ENCODE results near the gene HSPG2. TPM values are rescaled to one million over a fixed set of nuclear protein-coding genes. Genes with fewer than 3 reads are reported as not detected.

HSPG2 gene
- total RNA-seq, 1 experiment from 2014 or later, result 235 TPM

DNA sequence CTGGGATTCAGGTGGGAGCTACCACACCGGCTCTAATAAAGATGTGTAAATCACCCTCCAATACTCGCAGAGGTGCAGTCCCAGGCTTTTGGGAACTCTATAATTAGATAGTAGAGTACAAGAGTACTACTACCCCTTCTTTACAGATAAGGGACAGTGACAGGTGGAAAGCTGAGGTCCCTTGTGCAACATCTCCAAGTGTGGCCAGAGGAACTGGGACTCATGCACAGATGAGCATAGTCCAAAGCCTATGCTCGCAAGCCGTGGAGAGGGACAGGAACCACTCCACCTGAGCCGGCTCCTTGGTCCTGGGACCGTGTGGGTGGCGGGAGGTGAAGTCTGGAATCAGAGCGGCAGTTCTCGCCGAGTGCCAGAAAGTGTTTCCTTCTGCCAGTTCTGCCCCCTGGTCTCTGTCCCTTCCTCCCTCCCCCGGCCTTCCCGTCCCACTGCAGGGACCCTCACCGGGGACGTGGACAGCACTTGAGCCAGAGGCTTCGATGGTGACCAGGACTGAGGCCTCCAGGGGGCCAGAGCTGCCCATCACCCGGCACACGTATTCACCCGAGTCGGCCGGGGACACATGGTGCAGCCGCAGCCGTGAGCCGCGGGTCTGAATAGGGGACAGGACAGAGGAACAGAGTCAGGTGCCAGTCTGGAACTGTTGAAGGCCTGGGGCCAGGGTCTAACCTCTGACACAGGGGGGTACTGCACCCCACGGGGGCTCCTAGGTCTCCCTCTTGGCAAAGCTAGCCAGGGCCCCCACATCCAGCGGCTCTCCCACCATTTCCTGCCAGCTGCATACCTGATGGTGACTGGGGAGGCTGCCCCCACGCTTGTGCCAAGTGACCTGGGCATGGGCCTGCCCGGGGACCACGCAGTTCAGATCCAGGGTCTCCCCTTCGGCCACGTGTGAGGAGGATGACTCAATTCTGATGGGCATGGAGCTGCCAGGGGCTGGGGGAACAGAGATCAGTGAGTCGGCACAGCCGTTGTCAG is 91.2 kb downstream of the HSPG2 start:
- no peak for DNase-seq (ENCODE audit: low spot score)

DNA sequence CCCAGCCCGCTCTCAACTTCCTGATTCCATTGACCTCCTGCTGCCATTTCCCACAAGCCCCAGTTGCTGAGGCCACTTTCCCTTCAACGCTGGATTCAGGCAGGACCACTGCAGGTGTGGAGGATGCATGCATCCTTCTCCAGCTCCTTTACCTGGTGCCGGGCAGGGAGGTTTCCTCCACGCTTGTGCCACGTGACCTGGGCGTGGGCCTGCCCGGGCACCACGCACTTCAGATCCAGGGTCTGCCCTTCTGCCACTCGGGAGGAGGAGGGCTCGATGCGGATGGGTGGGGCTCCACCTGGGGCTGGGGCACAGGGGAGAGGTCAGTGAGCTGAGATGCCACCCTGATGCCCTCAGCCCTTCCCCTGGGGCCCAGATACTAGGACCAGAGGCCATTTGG is 93.1 kb downstream of the HSPG2 start:
- DNase-seq (ENCODE audit: low spot score), result no peak

DNA sequence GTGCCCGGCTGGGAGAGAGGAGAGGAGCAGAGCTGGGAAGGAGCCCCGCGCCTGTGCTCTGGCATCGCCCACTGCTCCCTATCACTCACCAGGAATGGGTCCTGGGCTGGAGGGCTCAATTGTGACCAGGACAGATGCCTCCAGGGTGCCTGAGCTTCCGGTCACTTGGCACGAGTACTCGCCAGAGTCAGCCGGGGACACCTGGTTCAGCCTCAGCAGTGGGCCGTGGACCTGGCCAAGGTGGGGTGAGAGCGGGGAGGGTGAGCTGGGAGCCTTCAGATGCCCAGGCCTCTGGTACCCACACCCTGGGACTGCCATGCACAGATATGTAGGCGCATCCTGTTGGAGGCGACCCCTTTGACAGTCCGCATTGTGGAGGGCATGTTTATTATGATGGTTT is 93.9 kb downstream of the HSPG2 start:
- DNase-seq (ENCODE audit: low spot score), result no peak

DNA sequence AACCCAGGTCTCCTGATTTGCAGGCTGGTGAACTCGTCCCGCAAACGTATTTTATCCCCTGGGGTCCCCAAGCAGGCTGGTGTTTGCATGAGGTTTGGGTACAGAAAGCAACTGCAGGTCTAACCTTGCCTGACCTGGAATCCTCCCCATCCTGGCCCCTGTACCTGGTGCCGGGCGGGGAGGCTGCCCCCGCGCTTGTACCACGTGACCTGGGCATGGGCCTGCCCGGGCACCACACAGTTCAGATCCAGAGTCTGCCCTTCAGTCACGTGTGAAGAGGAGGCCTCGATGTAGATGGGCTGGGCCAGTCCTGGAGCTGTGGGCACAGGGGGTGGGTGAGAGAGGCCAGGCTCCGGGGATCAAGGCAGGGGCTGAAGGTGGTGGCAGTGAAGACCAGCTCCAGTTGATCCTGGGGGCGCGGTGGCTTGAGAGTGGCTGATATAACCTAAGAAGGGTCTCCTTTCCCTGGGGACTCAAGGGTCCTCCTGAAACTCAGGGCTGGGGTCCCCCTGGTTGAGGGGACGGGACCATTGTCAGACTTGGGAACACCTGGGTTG is 94.4 kb downstream of the HSPG2 start:
- DNase-seq (ENCODE audit: low spot score), result no peak

DNA sequence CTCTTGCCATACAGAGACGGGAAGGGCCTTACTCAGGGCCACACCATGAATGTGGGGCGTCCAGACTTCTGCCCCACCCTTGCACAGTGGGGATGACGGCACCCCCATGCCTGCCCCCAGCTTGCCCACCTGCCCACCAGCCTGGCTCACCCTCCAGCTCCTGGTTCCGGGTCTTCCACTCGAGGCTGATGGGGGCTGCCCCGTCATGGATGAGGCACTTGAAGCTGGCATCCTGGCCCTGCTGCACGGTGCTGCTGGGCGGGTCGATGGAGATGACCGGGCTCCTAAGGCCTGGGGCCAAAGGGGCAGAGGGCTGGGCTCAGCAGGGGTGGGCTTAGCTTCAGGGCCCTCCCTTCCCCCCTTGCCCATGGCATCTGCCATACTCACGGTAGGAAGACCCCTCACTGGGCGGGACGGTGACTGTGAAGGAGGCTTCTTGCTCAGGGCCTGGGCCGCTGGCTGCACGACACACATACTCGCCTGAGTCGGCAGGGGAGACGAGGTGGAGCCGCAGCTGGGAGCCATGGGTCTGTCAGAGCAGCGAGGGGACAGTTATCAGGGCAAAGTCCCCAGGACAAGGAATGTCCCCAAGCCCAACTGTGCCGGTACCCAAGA is 95.2 kb downstream of the HSPG2 start:
- DNase-seq (ENCODE audit: low spot score), result no peak

DNA sequence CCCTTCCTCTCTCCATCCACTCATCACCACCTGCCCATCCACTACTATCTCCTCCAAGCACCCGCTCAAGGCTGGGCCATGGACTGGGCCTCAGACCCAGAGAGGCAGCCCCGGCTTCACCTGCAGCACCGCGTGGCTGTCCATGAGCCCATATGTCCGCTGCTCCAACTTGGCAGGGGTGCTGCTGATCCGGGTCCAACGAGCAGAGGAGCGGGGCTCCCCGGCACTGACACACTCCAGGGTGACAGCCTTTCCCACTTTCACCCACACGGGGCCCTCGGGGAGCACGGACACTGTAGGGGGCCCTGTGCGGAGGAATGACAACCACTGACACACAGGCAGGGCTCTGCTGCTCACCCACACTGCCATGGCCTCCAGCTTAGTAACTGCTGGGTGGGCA is 96.1 kb downstream of the HSPG2 start:
- DNase-seq (ENCODE audit: low spot score), result no peak

DNA sequence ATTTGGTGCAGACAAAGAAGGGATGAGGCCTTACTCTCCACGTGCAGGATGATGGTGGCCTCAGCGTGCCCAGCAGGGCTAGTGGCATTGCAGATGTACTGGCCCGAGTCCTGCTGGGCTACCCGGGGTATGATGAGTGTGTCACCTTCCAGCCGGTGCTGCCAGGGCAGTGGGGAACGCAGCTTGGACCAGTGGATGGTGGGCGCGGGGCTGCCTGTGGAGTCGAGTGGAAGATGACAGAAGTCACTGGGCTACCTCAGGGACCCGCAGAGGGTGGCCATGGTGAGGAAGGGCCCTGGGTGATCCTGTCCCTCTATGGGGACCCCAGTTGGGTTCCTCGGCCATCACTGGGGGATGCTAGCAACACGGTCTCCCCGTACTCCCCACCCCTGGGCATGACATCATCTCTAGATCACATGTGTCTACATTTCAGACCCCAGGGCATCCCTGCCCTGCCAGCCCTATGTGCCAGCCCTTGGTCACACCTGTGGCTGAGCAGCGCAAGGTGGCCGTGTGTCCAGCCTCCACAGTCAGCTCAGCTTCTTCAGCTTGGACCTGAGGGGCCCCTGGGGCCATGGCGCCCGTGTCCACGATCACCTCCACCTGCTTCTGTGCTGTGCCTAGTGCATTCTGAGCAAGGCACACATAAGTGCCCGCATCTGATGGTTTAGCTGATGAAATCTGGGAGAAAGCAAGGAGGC is 97.6 kb downstream of the HSPG2 start:
- no peak for DNase-seq (ENCODE audit: low spot score)

DNA sequence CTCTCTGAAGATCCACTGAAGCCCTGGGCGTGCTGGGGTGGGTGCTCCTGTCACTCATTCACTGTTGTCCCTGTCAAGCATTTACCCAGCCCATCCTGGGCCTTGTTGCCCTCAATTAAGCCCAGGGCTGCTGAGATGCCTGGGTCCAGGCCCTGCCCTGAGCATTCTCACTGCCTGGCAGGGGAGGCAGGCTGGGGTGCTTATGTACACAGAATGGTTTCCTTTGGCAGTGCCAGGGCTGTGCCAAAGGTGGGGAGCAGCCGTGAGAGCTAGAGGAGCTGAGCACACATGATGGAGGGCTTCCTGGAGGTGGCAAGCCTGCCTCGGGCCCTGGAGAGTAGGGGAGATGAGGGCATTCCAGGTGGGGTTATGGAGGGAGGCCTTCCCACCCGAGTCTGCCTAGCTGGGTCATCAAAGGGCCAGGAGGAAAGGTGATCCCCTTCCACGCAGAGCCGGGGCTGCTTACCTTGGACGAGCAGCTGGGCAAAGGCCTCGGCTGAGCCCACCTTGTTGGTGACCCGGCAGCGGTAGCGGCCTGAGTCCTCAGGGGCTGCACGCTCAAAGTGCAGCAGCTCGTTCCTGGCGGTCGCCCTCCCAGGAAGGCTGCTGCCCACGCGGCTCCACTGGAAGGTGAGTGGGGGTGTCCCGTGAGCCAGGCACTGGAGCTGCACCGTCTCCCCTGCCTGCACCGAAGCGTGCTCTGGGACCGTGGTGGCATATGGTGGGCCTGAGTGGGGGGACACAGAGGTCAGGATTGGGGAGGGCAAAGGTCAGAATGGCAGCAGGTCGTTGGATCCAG is 98.6 kb downstream of the HSPG2 start:
- no peak for DNase-seq (ENCODE audit: low spot score)

DNA sequence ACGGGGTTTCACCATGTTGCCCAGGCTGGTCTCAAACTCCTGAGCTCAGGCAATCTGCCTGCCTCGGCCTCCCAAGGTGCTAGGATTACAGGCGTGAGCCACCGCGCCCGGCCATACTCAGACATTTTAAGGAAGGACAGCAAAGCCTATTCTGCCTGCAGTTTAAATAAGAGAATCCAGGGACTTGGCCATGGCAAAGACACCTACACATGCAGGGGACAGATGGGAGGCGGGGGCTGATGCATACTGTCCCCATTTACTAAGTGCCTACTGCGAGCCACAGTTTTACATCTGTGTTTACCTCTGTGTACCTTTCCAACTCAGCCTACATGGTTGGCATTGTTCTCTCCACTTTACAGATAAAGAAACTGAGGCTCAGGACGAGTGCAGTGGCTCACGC is 99.6 kb downstream of the HSPG2 start:
- no peak for DNase-seq (ENCODE audit: low spot score)

DNA sequence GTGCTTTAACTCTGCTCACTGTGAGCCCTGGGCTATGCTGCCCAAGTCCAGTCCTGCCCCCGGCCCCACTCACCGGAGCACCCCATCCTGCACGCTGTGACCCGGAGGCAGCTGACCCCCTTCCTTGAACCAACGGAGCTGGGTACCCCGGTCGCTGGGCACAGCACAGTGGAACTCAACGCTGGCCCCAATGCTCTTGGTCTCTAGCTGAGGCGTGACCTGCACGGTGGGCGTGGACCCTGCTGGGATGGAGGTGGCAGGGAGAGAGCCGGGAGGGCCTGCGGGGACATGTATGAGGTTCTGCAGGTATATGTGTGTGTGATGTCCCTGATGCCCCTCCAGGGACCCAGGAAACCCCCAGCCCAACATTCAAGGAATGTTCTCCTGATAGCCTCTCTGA is 100.4 kb downstream of the HSPG2 start:
- no peak for DNase-seq (ENCODE audit: low spot score)

DNA sequence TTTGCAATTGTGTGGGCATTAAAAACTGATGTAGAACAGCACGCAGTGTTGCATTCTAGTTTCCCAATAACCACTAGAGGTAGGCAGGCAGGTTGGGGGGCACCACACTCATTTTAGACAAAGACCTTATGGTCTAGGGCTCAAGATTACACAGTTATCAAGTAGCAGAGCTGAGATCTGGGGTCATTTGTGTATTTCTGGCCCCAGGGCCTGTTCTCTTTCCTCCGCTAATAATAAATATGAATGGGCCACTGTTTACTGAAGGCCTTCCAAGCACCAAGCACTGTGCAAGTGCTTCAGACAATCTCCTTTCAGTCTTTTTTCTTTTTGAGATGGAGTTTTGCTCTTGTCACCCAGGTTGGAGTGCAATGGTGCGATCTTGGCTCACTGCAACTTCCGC is 101.1 kb downstream of the HSPG2 start:
- DNase-seq (ENCODE audit: low spot score), result no peak

DNA sequence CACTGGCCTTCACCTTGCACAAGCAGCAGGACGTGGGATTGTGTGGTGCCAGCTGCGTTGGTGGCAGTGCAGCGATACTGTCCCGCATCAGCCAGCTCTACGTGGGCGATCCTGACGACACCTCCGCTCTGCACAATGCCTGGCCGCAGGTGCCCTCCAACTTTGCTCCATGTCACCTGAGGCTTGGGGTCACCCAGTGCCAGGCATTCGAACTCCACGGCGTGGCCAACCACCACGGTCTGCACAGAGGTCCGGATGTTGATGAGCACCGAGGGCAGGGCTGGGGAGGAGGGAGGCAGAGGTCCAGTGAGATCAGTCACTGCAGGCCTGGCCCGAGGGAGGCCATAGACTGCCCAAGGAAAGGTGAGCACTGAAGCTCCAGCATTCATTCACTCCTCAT is 102.4 kb downstream of the HSPG2 start:
- DNase-seq (ENCODE audit: low spot score), result no peak

DNA sequence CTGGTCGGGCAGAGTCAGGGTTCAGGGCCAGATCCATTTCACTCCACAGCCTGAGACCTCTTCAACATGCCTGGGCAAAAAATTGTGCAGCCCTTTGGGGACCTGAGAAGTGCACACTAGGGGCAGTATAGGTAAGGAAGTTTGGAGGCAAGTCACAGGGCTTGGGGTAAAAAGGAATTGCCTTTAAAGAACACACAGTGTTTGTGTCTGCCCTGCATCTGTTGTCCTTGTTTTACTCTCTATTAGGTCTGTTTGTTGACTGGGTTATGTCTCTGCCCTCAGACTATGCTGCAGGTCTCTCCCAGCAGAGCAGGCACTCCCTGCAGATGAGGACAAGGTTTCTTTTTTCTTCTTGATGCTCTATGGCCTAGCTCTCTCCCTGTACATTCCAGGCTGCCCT is 103.0 kb downstream of the HSPG2 start:
- peak; percentile 26 for DNase-seq (ENCODE audit: low spot score)

DNA sequence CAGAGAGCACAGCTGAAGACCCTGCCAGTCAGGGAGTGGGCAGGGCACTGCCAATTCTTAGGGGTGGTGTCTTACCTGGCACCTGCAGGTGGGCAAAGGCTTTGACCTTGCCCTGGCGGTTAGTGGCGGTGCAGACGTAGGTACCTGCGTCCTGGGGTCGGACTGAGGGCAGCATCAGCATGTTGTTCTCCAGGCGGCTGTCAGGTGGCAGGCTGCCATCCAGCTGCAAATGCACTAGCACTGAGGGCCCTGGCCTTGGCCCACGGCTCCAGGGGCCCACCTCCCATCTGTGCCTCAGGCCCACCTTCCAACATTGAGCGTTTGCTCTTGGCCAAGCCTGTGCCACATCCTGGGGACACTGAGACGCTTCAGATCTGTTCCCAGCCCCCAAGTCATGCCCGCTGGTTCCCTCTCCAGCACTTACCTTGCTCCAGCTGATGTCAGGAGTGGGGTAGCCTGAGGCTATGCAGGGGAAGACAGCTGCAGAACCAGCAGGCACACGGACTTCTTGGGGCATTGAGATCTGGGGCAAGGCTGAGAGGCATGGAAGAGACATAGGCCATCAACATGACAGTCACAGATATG is 103.6 kb downstream of the HSPG2 start:
- DNase-seq (ENCODE audit: low spot score), result no peak

DNA sequence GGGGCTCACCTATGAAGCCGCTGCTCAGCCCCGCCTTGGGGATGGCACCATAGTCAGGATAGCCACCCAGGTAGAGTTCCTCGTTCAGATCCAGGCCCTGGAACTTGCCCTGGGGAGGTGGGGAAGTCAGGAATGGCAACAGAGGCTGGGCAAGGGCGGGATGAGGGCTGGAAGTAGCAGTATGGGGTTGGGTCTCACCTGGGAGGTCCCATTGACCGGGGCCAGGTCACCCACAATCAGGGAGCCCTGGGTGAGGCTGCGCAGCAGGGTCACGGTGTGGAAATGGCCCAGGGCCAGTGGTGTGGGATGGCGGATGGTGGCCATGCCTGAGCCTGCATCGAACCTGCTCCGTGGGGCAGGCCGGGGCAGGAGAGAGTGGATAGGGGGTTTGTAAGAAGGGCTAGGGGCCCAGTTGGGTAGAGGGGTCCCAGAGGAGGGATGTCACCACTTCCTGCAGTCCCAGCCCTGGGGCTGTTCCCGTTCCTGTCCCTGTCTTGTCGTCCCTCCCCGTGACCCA is 105.6 kb downstream of the HSPG2 start:
- DNase-seq (ENCODE audit: low spot score), result no peak

DNA sequence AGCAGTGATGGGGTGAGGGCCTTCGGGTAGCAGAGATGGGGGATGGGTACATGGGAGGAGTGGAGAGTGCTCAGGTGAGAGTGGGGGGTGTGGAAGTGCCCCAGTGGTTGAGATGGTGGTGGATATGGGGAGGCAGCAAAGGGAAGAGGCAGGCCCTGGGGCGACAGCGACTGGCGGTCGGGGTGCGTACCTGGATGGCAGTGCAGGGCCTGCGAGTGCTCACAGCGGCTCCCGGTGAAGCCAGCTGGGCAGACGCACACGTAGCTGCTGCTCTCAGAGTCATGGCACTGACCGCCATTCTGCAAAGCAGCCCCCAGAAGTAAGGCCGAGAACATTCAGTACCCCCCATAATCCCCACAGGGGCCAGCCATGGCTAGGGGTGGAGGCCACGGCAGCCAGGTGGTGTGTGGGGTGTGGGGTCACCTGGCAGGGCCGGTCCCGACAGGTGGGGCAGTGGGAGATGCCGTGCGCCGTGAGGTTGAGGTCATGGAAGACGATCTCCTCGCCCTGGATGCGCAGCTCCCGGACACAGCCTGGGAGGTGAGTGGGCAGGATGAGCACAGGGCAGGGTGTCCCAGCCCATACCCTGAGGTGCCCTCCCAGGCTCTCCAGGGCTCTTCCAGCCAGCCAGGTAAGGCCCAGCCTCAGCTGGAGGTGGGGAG is 106.2 kb downstream of the HSPG2 start:
- no peak for DNase-seq (ENCODE audit: low spot score)

DNA sequence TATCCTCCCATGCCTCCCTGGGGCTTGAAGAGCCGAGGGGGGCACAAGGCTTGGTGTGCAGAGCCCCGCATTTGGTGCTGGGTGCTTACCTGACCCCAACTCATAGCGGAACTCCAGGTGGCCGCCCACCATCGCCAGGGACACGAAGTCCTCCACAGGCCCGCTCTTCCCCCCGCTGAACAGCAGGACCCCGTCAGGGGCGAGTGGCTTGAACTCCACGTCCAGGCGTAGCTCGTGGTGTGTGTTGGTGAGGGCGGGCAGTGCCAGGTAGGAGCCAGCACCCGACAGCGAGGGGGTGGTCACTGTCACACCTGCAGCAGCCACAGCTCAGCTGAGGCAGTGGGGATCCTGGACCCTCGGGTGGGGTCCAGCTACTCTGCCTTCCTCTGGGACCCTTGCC is 107.8 kb downstream of the HSPG2 start:
- no peak for DNase-seq (ENCODE audit: low spot score)

DNA sequence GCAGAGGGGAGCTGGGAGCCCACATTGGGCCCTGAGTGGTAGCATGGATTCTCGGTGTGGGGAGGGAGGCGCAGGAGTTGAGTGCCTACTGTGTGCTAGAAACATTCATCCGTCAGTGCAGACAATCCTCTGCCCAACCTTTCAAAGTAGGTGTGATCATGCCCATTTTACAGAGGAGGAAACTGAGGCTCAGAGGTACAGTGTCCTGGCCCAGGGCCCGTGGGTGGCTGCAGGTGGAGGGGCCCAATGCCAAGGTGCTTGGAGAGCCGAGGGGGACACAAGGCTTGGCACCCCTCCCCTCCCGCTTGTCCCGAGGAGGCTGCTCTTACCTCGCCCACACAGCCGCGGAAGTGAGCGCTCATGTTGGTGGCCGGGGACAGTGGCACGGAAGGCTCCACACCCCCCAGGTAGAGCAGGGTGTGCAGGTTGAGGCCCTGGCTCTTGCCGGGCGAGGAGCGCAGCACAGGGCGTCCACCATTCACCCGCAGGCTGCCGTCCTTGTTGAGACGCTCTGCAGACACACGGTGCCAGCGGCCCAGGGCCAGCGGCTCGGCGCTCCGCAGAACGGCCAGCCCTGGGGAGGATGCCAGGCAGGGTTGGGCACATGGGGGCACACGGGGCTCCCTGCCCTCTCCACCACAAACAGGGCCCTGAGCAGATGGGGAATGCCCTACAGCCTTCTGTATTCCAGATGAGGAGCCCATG is 108.5 kb downstream of the HSPG2 start:
- no peak for DNase-seq (ENCODE audit: low spot score)

DNA sequence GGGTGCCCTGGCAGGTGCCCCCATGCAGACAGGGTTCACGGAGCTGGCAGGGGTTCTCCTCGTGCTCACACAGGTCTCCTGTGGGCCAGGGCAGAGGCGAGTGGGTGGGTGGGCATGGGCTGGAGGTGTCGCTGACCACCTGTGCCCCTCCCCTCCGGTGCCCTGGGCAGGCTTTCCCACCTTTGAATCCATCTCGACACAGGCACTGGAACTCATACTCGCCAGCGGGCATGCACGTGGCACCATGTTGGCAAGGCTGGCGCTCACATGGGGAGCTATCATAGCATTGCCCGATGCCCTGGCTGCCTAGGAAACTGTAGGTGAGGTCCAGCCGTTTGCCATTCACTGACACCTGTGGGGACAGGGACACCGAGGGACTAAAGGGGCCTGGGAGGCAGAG is 109.0 kb downstream of the HSPG2 start:
- DNase-seq (ENCODE audit: low spot score), result no peak

All from HT-29 (cell line).